Thyroid gland (tissue), 4 donors: ENCODE results near the gene MYH14.

Experiments
- CTCF ChIP-seq, 6 experiments: fragments of 200-600 bp in 3 of 6; fragments of 450-650 bp in 3 of 6; sonication (generic) in 3 of 6; IDR thresholded peaks; one replicate each; pipeline ENCODE4 v1.5.1; 2016 to 2019; ENCODE audit warnings: antibody characterized with exemption in 6 of 6, mild to moderate bottlenecking in 2 of 6, inconsistent platforms in 1 of 6, moderate library complexity in 1 of 6
- POLR2A ChIP-seq, 2 donors: fragments of 450-650 bp; IDR thresholded peaks; one replicate each; pipeline ENCODE4 v1.6.1; 2017; ENCODE audit warnings: antibody characterized with exemption in 2 of 2, mild to moderate bottlenecking in 2 of 2, moderate library complexity in 1 of 2

DNA sequence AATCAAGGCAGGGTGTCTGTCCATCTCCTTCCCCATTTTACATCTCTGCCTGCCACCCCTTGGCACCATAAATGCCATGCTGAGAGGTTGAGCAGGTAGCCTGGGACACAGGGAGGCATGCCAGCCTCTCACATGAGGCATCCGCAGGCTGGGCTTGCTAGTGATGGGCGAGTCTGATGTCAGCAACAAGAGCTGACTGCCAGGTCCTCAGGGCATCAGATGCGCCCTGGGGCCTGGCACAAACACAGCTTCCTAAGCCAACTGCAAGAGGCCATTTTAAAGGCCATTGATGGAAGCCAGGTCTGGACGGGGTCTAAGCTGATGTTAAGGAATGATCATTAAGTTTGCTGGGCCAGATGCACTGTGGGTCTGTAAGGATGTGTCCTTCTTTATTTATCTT lies 34.6 kb downstream of the MYH14 start:
- TF ChIP-seq CTCF (IDR thresholded peaks at IDR 0.05) (no peak), POLR2A (IDR thresholded peaks at IDR 0.05) (no peak)
